Endometrial microvascular endothelial cells (primary cell): ENCODE results near the gene AFTPH. TPM values are rescaled to one million over a fixed set of nuclear protein-coding genes. Genes with fewer than 3 reads are reported as not detected.

Experiments used
- in situ Hi-C: cut with HindIII; loops from 2 replicates; pipeline ENCODE4 v1.10.0; 2017; ENCODE audit warnings: low sequenced_read_pairs, low pct_unique_long_range_greater_than_20kb; ENCODE audit errors: inconsistent ontology term
- total RNA-seq: library from RNA; depleted of rRNA; stranded (reverse); fragments of >200 nt; gene quantifications from one replicate; pipeline ENCODE4 v1.2.3, GENCODE V29; 2015; ENCODE audit errors: inconsistent ontology term

AFTPH gene
- total RNA-seq, 1 donor from 2014 or later, result 22.0 TPM

- in situ Hi-C loops, result no loop called here
Observed at GRCh38 chr2:64605026-64605471, 80.9 kb downstream of the AFTPH start.

DNA sequence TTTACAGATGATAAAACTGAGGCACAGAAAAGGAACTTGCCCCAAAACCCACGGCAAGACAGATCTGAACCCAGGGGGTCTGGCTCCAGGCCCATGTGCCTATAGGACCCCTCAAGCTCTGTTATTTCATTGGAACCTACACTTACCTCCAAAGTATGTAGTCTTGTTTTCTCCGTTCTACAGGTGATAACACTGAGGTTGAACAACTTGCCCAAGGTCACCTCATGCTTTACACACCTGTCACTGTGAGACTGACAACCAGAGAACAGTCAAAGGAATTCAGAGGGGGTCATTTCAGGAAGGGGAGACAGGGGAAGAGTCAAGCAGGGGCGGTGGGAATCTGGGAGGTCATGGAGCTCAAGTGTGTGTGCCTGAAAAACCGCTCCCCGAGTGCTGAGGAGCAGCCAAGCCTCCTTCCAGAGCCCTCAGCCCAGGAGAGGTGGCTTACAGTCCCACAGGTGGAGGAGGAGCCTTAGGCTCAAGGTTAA lies 81.9 kb downstream of the AFTPH start:
- in situ Hi-C loops, result no loop called here

DNA sequence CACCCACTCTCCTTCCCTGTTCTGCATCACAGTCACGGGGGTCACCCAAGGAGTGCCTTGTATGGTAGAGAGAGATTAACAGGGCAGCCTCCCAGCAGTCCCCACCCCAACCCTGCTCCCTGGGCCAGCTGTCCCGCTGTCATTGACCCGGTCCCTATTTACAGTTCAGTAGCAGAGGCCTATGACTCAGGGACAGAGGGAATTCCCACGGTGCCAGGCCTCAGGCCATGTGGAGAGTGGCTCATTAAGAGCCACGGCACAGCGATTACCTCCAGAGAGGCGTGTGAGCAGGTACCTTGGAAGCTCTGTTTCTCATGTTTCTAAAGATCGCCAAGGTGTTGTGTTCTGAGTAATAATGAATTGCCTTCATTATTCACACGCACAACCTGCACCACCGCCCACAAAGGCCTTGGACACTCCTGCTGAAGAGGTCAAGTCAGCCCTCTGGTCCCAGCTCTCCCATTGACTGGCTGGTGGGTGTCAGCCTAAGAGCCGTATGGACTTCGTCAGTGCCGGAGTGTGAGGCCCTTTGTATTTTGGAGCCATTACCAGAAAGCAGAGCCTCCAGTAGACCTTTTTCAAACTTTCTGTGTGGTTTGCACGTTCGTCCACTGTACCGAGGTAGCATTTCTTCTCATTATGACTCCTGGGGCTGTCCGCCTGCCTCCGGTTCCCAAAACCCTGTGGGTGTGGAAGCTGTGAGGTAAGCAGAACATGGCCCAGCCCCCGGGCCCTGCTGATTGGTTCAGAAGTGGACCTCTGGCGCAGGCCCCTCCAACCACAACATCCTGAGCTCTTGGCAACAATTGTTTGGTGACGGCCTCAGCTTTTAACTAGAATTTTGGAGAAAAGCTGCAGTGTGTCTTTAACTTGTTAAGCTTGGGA lies 82.6 kb downstream of the AFTPH start:
- in situ Hi-C loops, result no loop called here

DNA sequence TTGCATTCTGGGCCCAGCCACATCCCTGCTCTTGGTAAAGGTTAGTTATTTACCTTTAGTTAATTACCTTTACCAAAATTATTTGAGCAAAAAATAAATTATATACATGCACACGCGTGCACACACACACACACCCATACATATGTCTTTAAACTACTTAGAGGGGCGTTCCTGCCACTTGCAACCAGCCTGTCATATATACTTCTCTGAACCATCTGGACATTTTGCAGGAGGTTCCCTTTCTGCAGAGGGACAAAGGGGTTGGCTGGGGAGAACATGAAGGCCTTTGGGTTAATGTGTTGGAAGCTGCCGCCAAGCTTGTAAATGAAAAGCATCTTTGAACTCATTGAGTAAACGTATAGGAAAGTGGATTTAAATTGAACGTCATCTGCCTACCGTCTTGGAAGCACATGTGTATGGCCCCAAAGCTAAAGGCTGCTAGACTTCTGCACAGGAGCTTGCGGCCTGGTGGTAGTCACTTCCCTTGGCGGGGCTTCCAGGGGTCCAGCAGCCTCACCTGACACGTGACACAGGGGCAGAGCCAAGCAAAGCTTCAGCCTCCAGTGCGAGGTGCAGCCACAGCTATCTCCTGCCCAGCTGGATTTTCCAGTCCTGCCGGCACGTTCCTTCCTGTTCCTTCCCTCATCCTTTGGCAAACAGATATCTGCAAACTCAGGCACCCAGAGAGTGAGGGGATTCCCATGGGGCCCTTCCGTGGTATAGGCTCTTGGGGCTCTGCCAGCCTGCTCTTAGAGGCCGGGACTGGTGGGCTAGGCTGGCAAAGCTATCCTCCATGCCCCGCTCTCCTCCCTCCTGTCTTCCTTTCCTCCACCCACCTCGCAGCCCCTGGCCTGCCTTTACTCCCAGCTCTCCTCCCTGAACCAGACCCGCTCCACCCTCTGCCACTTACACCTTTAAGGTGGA lies 83.5 kb downstream of the AFTPH start:
- in situ Hi-C loops, result no loop called here

DNA sequence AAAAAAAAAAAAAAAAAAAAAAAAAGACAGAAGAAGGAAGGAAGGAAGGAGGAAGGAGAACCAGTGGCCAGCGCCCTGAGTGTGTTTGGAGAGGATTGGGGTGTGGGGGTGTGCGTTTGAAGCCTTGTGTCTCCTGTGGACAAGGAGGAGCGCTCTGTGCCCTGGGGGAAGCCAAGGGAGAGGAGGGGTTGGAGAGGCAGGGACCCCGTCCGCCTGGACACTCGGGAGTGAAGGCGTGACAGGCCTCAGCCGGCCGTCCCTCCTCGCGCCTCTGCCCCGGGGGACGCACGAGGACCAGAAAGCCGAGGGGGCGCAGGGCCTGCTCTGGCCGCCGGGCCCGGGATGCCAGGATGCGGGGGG lies 84.7 kb downstream of the AFTPH start:
- in situ Hi-C loops, result no loop called here

DNA sequence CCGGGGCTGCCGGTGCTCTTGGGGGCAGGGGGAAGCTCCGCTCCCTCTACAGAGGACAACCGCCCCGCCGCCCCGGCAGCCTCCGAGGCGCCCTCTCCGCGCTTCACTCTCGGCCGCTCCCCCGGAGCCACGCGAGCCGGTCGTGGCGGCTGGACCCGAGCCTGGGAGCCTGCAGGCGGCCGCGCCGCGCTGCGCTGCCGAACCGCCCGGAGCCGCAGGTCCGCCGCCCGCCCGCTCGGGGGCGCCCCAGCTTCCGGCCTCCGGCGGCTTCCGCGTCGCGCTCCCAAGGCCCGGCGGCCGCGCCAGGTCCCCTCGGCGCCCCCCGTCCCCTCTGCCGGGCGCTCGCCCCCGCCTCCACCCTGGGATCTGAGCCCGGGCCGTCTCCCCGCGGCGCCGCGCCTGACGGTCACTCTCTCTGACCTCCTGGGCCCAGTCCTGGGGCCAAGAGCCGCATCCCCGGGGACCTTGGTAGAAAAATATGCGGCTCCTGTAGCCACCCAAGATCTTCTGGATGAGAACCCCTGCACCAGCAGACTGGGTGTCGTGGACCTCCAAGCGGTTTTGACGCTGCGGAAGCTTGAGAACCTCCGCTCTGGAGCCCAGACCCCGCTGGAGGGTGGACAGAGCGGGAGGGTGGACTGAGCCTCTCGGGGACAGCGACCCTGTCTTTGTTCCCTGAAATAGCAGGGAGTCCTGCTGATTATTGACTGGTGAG lies 85.3 kb downstream of the AFTPH start:
- in situ Hi-C loops, result no loop called here

DNA sequence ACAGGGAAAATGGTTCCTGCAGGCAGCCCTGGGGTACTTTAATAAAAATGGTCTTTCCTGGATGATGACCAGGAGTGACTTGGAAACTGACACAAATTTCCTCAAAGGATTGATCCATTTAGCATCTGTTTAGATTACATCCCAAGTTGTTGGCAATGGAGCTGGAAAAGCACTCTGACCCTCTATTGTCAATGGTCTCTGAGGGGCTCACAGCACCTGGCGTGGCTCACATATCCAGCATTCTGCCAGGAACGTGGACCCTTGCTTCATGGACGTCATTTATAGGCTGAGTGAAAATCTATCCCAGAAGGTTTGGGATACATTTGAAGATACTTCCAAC lies 85.8 kb downstream of the AFTPH start:
- in situ Hi-C loops, result no loop called here

GRCh38 chr2:64610316-64610855 lies 86.3 kb downstream of the AFTPH start:
- in situ Hi-C loops, result no loop called here

GRCh38 chr2:64612575-64613195 lies 88.6 kb downstream of the AFTPH start:
- in situ Hi-C loops, result no loop called here

- in situ Hi-C loops, result no loop called here
Observed at GRCh38 chr2:64613276-64613675, 89.1 kb downstream of the AFTPH start.

DNA sequence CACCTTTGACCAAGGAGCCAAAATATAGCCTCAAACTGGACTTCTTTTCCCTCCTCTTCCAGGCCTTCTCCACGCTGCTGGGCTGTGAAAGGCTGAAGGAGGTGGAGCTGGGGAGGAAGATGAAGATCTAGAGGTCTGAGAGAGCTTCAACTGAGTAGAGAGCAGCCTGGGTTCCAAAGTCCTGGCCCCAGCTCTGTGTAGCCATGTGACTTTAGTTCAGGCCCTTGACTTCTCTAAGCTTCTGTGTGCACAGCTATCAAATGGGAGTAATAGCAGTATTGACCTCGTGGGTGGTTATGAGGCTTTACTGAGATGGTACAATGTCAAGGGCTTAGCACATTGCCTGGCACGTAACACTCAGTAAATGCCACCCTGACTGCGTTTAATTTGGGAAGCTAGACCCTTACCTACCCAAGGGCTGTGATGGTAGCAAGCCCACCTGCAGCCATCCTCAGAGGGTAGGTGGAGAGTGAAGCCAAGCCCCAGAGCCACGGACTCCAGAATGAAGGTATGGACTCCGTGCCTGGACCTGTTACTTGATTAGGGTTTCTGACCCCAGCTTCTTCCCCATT lies 91.2 kb downstream of the AFTPH start:
- in situ Hi-C loops, result no loop called here

DNA sequence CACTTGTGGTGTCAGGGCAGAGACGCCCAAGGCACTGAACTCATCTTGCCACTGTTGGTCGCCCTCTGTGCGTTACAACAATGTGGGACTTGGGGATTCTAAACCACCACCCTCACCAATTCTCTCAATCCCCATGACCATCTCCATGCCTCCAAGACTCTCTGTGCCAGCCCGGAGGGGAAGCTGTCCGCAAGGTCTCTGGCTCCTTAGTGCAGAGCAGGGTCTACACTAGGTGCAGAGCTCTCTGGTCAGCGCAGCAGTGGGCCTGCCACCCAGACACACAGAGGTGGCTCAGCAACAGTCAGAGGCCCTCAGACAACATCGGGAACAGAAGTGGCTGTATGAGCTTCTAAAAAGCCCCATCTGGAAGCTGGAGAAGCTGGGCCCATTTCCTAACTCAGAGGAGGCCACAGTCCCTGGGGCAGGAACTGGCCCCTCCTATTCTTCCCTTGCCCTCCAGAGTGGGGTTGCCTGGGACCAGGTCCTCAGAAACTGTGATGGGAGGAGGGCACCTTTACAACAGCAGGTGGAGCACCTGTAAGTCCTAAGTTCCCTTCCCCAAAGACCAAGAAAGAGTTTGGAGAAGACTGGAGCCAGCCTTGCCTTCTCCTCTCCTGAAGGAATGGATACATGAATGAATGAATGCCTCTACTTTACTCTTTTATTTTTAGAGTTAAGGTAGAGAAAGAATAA lies 91.9 kb downstream of the AFTPH start:
- in situ Hi-C loops, result no loop called here

DNA sequence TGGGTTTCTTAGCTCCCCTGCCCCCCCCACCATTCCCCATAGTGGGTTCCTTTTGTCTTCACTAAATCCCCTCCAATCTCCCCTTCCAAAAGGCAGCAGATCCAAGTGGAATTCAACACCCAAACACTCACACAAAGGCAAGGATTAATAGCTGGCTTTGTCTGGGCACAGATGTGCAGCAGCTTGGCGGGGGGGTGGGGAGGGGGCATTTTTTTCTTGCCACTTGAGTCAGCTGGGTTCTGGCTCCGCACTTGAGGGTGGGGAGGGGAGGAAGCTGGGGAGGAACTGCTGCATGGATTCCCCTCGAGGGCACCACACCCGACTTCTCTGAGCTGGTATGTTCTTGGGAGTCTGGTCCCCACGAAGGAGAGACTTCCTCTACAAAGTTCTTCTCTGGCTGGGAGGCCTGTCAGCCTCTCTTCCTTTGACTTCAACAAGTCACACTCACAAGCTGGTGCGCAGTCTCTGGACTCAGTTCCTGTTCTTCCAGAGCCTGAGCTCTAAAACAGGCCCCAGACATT lies 93.6 kb downstream of the AFTPH start:
- in situ Hi-C loops, result no loop called here

GRCh38 chr2:64620661-64621060 lies 96.5 kb downstream of the AFTPH start:
- in situ Hi-C loops, result no loop called here

- in situ Hi-C loops, result no loop called here
Observed at GRCh38 chr2:64622443-64623241, 98.5 kb downstream of the AFTPH start.

- in situ Hi-C loops, result no loop called here
Observed at GRCh38 chr2:64623242-64623850, 99.2 kb downstream of the AFTPH start.
